Ovary (tissue), 9 donors: ENCODE data around the gene P2RX6. TPM values are rescaled to one million over a fixed set of nuclear protein-coding genes. Genes with fewer than 3 reads are reported as not detected.
"Not testable (repeated sequence)": the region's sequence is repeated elsewhere in the genome, so short reads cannot be mapped to it uniquely, and the experiment has no call there.

Source experiments
- DNase-seq, 5 donors: peaks; one replicate each; pipeline ENCODE4 v3.0.0-alpha.2; 2019 to 2020
- H3K27ac ChIP-seq, 2 donors: fragments of 200-600 bp; one replicate each; pipeline versions ENCODE4 v1.5.1 to v1.8.0; 2019 to 2022
- H3K27me3 ChIP-seq: fragments of 200-600 bp; one replicate; pipeline ENCODE4 v1.8.0; 2022
- H3K36me3 ChIP-seq: fragments of 200-600 bp; sonication (generic); one replicate; pipeline ENCODE4 v1.5.1; 2019
- H3K4me1 ChIP-seq: one replicate; pipeline ENCODE4 v1.8.1; 2013; ENCODE audit warnings: mild to moderate bottlenecking, moderate library complexity; ENCODE audit not compliant: insufficient read depth
- H3K4me3 ChIP-seq: fragments of 200-600 bp; sonication (generic); one replicate; pipeline ENCODE4 v1.5.1; 2017
- H3K9me3 ChIP-seq, 2 donors: fragments of 200-600 bp in 1 of 2; sonication (generic) in 1 of 2; one replicate each; pipeline versions ENCODE4 v1.5.1 to v1.8.1; 2013 to 2019; ENCODE audit warnings: mild to moderate bottlenecking in 1 of 2, moderate library complexity in 1 of 2
- CTCF ChIP-seq, 3 donors: fragments of 450-650 bp in 2 of 3; fragments of 200-600 bp in 1 of 3; IDR thresholded peaks; one replicate each; pipeline versions ENCODE4 v1.5.1 to v1.8.0; 2016 to 2022; ENCODE audit warnings: antibody characterized with exemption in 3 of 3, mild to moderate bottlenecking in 1 of 3
- EP300 ChIP-seq: sonication (generic); formaldehyde crosslinking; IDR thresholded peaks from one replicate; pipeline ENCODE4 v1.6.1; 2017; ENCODE audit warnings: antibody characterized with exemption
- POLR2A ChIP-seq: fragments of 450-650 bp; IDR thresholded peaks from one replicate; pipeline ENCODE4 v1.6.1; 2017; ENCODE audit warnings: antibody characterized with exemption, mild to moderate bottlenecking, moderate library complexity
- WGBS, 3 donors: extraction: QIAGEN DNeasy Blood & Tissue Kit in 1 of 3; methylation state at CpG; one replicate each; pipeline versions ENCODE4 v1.1.5 to v1.1.7; 2013 to 2017; 5-methylcytosine and 5-hydroxymethylcytosine counted together
- intact Hi-C, 4 donors: fragments of 100-400 bp; cut with DNase I; formaldehyde crosslinking; loops; one replicate each; pipeline versions ENCODE4 v1.11.0 to v1.15.1; 2022 to 2023
- polyA plus RNA-seq, 2 donors: library from polyadenylated mRNA; stranded (reverse); fragments of 200-250 nt in 1 of 2; fragments of 350-450 nt in 1 of 2; fragmentation: Illumina TruSeq in 1 of 2; extraction: RNeasy Lipid Tissue Mini Kit (QIAGEN cat#74804) in 1 of 2; gene quantifications; one replicate each; pipeline ENCODE4 v1.2.3, GENCODE V29; 2013 to 2014
- total RNA-seq, 7 donors: library from RNA; depleted of rRNA in 2 of 7; stranded (reverse); fragments of >200 nt in 2 of 7; fragmentation: NEBNext Ultra II Directional in 3 of 7; extraction: Animal tissue kit (Norgen Biotek cat#: 25700) in 3 of 7; gene quantifications; one replicate each; pipeline versions ENCODE4 v1.1.0 to v1.2.4, GENCODE V29; 2016 to 2023
- donor health status: DM: no; HTN: no; CAD: no; lungs with moderate emphysema.
- donor health status: DM: no; HTN: no; CAD: no.
- donor health status: Bipolar disorder and iron deficiency.
- donor health status: DM: yes; HTN: yes; CAD: no.
- donor health status: DM: no; HTN: no; CAD: no.
- donor health status: DM: yes; HTN: yes; CAD: no.

The P2RX6 gene
- total and polyA plus RNA-seq, 9 donors, result 0.47 to 1.6 (median 1.0) TPM

- Histone ChIP-seq H3K27ac (no peak overlapping the region), H3K27me3 (no peaks in the 10 kb centered on the region), H3K4me3 (no peak overlapping the region), H3K9me3 (no peaks in the 10 kb centered on the region), H3K4me1 (peaks cover 7% of the 10 kb centered on the region), H3K36me3 (no peaks in the 10 kb centered on the region)
- 91 to 95% (median 94%) methylated on average over 3 of the region's 3 CpGs for WGBS, 3 donors
- TF ChIP-seq CTCF (IDR thresholded peaks at IDR 0.05), result no peak
- DNase-seq, result no peak
- intact Hi-C loops, result no loop called here
Observed at GRCh38 chr22:21034989-21035388, 20.0 kb downstream of the P2RX6 start.

- 4 to 7% (median 6%) methylated on average over 2 of the region's 2 CpGs for WGBS, 3 donors
- H3K9me3 ChIP-seq, result no peaks in the 10 kb centered on the region
- intact Hi-C loops, result no loop called here
- DNase-seq, result no peak
- H3K4me3 ChIP-seq, result no peak overlapping the region
- H3K27ac ChIP-seq, result no peak overlapping the region
- H3K4me1 ChIP-seq, result peaks cover 3% of the 10 kb centered on the region
- no peak for TF ChIP-seq CTCF (IDR thresholded peaks at IDR 0.05)
- TF ChIP-seq EP300, result no peak
- TF ChIP-seq POLR2A, result no peak
- H3K36me3 ChIP-seq, result no peaks in the 10 kb centered on the region
- H3K27me3 ChIP-seq, result no peaks in the 10 kb centered on the region
Observed at GRCh38 chr22:21038405-21038804, 23.4 kb downstream of the P2RX6 start.

- H3K27me3 ChIP-seq, result not testable (repeated sequence)
Observed at GRCh38 chr22:21039158-21039557, 24.2 kb downstream of the P2RX6 start.

GRCh38 chr22:21041937-21042336, 27.0 kb downstream of the P2RX6 start:
- intact Hi-C loops, result no loop called here
- H3K27me3 ChIP-seq, result no peaks in the 10 kb centered on the region
- DNase-seq, result no peak
- TF ChIP-seq EP300 (no peak), CTCF (IDR thresholded peaks at IDR 0.05) (no peak), POLR2A (no peak)
- peaks cover 7% of the 10 kb centered on the region for H3K4me1 ChIP-seq
- 87 to 88% (median 88%) methylated on average over 4 of the region's 4 CpGs for whole genome bisulfite sequencing, 3 donors
- H3K36me3 ChIP-seq, result no peaks in the 10 kb centered on the region
- H3K27ac ChIP-seq, result no peak overlapping the region
- H3K4me3 ChIP-seq, result no peak overlapping the region
- no peaks in the 10 kb centered on the region for H3K9me3 ChIP-seq

More at GRCh38 chr22:21039158-21039557, 24.2 kb downstream of the P2RX6 start:
- intact Hi-C loops, H3K9me3 ChIP-seq, DNase-seq, H3K36me3 ChIP-seq, H3K4me3 ChIP-seq, H3K27ac ChIP-seq, H3K4me1 ChIP-seq: not testable (repeated sequence)
- 89 to 95% (median 92%) methylated on average over 5 of the region's 5 CpGs for WGBS, 3 donors

- Histone ChIP-seq H3K27ac (no peak overlapping the region), H3K4me3 (no peak overlapping the region), H3K27me3 (no peaks in the 10 kb centered on the region), H3K4me1 (peaks cover 6% of the 10 kb centered on the region), H3K36me3 (no peaks in the 10 kb centered on the region), H3K9me3 (no peaks in the 10 kb centered on the region)
- intact Hi-C loops, result no loop called here
- DNase-seq, result no peak
- TF ChIP-seq POLR2A (no peak), EP300 (no peak), CTCF (IDR thresholded peaks at IDR 0.05) (no peak)
- WGBS, 3 donors, result 89 to 91% (median 91%) methylated on average over 6 of the region's 6 CpGs
Observed at GRCh38 chr22:21042978-21043859, 28.3 kb downstream of the P2RX6 start.
